SHP77 treated with DMSO at 0.1 percent for 48 hours (cell line): ENCODE measurements around the gene GOLGA3.
"Not testable (repeated sequence)": the region's sequence is repeated elsewhere in the genome, so short reads cannot be mapped to it uniquely, and the experiment has no call there.

Experiments
- DNase-seq: peaks from one replicate; lab custom pipeline; 2025; lab: John Stamatoyannopoulos, UW

The GOLGA3 gene

DNA sequence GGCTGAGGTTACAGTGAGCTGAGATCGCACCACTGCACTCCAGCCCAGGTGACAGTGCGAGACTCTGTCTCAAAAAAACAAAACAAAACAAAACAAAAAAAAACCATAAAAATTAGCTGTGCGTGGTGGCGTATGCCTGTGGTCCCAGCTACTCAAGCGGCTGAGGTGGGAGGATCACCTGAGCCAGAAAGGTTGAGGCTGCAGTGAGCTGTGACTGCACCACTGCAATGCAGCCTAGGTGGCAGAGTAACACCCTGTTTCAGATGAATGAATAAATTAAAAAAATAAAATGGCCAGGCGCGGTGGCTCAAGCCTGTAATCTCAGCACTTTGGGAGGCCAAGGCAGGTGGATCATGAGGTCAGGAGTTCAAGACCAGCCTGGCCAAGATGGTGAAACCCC, 75.0 kb downstream of the GOLGA3 start:
- DNase-seq, result not testable (repeated sequence)

GRCh38 chr12:132748319-132748718, 80.3 kb downstream of the GOLGA3 start:
- DNase-seq, result no peak

DNA sequence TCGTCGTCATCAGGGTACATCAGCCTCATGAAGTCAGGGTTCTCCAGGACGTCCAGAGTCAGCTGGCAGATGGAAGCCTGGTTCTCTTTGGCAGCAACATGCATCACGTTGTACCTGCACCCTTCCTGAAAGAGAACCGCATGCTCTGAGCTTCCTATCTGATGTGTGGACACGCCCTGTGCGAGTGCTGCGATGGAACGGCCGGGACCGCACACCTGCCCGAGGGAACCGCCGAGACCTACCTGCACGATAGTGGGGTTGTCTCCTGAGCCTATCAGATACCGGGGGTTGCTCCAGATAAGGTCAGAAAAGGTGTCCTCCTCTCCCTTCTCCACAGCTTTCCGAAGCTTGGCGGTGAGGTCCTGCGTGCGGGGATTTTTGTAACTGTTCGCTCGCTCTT, 80.8 kb downstream of the GOLGA3 start:
- DNase-seq, result no peak

- no peak for DNase-seq
Observed at GRCh38 chr12:132747395-132747794, 81.3 kb downstream of the GOLGA3 start.

GRCh38 chr12:132746613-132747012, 82.1 kb downstream of the GOLGA3 start:
- DNase-seq, result no peak

- DNase-seq, result no peak
Observed at GRCh38 chr12:132743831-132744230, 84.8 kb downstream of the GOLGA3 start.

DNA sequence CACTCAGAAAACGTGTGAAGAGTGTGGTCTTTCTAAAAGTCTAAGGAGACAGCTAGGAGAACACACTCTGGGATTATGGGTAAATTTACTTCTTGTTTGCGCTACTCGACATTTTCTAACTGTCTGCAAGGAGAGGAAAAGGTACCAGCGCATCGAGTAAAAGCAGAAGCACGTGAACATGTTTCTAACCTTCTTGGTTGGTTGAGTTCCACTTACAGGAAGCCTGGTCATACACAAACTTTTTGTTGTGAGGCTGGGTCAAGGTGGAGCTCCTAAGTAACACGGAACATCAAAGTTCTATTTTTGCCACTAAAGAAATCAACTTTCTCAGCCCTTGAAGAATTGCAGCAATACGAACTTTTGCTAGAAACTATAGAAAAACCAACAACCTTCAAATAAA, 87.0 kb downstream of the GOLGA3 start:
- no peak for DNase-seq

GRCh38 chr12:132740652-132741051, 88.0 kb downstream of the GOLGA3 start:
- no peak for DNase-seq

DNA sequence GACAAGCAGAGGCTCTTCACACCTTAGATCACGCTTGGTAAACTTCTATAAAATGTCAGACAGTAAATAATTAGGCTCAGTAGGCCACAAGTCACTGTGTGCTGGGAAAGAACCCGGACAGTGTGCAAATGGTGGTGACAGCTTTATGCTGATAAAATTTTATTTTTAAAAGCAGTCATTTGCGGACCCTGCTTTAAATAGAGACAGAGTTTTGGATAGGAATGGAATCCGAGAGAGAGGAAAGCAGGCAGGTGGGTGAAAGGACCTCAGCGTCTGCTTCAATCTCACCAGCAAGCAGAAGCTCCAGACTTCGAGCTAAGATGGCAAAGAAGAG, 88.4 kb downstream of the GOLGA3 start:
- no peak for DNase-seq

DNA sequence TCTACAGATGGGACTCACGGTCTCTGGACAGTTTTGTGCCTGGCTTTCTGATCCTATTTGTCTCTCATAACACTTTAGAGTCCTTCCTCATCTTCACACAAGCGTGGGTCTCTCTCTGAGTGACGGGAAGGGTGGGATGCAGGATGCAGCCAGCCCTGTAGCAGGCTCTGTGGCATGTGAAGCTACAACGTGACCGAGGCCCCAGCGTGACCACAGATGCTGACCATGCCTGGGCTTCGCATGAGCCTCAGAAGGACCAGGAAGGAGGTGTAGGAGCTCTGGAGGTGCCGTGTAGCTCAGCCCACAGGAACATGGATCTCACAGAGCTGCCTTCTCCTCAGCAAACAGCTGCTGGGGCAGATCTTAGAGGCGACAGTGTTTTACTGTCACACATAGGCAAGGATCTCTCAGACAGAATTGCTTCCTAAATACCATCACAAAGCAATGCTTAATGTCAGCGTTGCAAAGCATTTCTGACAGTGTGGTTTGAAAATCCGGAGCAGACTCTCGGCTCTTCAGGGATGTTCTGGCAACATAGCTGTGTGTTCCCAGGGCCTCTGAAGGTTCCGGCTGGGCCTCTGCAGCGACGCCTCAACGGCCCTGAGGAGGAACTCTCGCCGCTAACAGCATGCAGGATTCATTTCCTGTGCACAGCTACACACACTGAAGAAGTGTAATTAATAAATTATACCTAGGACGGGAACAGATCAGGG, 88.9 kb downstream of the GOLGA3 start:
- no peak for DNase-seq

DNA sequence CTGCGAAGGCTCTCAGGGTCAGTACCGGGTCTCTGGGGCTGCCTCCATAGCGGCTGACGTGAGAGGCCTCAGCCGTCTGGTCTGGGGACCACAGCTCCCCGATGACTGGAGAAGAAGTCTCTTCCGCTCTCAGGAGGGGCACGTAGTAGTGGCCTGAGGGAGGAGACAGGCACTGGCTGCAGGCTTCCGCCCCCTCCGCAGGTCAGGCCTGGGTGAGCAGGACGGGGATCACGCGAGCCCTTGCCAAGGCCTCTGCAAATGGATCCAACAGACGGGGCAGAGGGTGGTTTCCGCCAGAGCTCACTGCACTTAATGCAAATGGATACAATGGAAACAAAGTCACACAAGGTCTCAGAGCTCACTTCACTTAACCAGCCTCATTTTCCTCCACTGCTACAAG, 91.8 kb downstream of the GOLGA3 start:
- no peak for DNase-seq

GRCh38 chr12:132736378-132736777, 92.3 kb downstream of the GOLGA3 start:
- no peak for DNase-seq

- DNase-seq, result no peak
Observed at GRCh38 chr12:132735496-132735895, 93.2 kb downstream of the GOLGA3 start.

GRCh38 chr12:132734206-132734605, 94.5 kb downstream of the GOLGA3 start:
- no peak for DNase-seq

DNA sequence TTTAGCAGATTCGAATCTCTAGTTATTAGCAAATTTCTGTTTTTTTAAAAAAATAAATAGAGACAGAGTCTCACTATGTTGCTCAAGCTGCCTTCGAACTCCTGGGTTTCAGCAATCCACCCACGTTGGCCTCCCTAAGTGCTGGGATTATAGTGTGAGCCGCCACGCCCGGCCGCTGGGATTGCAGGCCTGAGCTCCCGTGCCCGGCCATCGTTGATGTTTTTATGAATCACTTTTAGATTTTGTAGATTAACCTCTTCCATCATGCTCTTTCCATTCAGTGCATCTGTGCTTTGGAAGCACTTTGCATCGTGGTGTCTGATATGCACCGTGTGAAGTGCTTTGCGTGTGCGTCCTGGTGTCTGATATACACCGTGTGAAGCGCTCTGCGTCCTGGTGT, 97.1 kb downstream of the GOLGA3 start:
- DNase-seq, result no peak

- DNase-seq, result no peak
Observed at GRCh38 chr12:132730353-132730752, 98.3 kb downstream of the GOLGA3 start.

DNA sequence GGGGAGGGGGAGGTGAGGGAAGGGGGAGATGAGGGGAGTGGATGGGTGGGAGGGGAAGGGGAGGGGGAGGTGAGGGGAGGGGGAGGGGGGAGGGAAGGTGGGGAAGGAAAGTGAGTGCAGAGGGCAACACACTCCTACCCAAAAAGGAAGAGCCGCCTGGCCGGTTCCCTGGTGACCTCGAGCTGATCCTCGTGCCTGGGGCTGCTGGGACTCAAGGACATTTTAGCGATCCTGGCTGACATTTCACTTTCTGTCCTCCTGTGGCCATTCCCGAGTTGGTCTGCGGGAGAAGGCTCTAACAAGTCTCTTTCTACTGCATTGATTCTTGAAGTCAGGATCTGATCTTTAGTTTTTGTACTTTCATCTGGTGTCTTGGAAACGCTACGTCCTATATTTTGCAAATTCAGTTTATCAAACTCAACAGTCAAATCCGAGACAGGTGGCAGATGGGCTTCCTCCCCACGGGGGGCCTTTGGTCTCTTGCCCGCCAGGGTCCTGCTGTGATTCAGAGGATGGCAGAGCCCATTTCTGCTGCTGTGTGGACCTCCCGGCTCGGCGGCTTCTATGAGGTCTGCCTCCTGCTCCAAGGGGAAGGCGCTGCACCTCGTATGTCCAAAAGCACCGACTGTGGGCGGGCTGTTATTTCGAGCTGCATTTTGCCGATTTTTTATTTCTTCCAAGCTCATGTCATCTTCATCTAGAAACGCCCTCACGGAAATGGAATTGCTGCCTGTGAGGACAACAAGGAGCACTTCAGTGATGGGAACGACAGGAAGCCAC, 98.9 kb downstream of the GOLGA3 start:
- DNase-seq, result no peak

- no peak for DNase-seq
Observed at GRCh38 chr12:132728502-132728901, 100.2 kb downstream of the GOLGA3 start.

GRCh38 chr12:132727091-132727794, 101.4 kb downstream of the GOLGA3 start:
- DNase-seq, result no peak

GRCh38 chr12:132726386-132726785, 102.3 kb downstream of the GOLGA3 start:
- DNase-seq, result no peak

DNA sequence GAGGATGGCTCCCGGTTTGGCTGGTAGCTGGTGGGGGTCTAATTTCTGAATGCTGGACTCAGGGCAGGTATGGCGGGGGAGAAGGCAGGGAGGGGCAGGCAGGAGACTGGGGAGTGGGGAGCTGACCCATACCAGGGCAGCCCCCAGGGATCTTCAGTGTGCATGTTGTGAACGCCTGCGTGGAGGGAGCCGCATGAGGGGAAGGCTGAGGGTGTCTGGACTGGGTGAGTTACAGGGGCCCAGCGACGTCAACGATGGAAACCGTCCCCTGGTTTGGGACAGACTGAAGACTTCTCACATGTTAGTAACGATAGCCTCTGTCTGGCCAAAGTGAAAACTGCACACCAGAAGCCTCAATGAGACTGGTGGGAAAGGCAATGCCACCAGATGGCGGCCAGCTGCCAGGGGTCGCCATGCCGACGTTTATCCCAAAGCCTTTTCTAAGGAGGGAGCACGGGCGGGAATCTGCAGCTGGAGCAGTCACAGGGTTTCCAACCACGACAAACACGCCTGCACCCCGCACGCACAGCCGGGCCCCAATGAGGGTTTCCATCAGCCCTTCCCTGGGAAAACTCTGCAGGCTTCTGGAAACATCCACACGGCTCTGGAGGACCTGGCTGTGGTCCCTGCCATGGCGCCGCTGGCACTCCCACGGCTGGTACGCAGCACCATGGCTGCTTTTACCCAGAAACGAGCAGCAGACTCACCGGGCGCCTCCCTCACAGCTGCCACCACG, 104.0 kb downstream of the GOLGA3 start:
- no peak for DNase-seq

- DNase-seq, result no peak
Observed at GRCh38 chr12:132723764-132724140, 104.9 kb downstream of the GOLGA3 start.
